Liver (tissue), 9 donors: ENCODE measurements around the gene TMEM222. TPM values are rescaled to one million over a fixed set of nuclear protein-coding genes. Genes with fewer than 3 reads are reported as not detected.

Experiments
- DNase-seq: peaks from one replicate; pipeline ENCODE4 v3.0.0-alpha.2; 2017; ENCODE audit warnings: low spot score
- H3K27ac ChIP-seq, 2 donors: one replicate each; pipeline ENCODE4 v1.7.0; 2013; ENCODE audit warnings: inconsistent platforms in 2 of 2, low read length in 2 of 2, control low read depth in 1 of 2, low read depth in 1 of 2, mild to moderate bottlenecking in 1 of 2
- H3K27me3 ChIP-seq, 4 donors: one replicate each; pipeline versions ENCODE4 v1.6.1 to v1.7.0; 2013; ENCODE audit warnings: low read length in 3 of 4, inconsistent platforms in 1 of 4, mild to moderate bottlenecking in 1 of 4, moderate library complexity in 1 of 4; ENCODE audit not compliant: control insufficient read depth in 4 of 4, insufficient read depth in 4 of 4
- H3K36me3 ChIP-seq, 4 donors: one replicate each; pipeline versions ENCODE4 v1.6.1 to v1.7.0; 2013; ENCODE audit warnings: low read length in 3 of 4, mild to moderate bottlenecking in 3 of 4, low read depth in 1 of 4, moderate library complexity in 1 of 4; ENCODE audit not compliant: control insufficient read depth in 4 of 4, insufficient read depth in 3 of 4
- H3K4me1 ChIP-seq, 4 donors: one replicate each; pipeline versions ENCODE4 v1.6.1 to v1.7.0; 2013; ENCODE audit warnings: low read length in 3 of 4, mild to moderate bottlenecking in 3 of 4, moderate library complexity in 1 of 4; ENCODE audit not compliant: control insufficient read depth in 4 of 4, insufficient read depth in 4 of 4
- H3K4me3 ChIP-seq, 3 donors: one replicate each; pipeline versions ENCODE4 v1.6.1 to v1.7.0; 2013; ENCODE audit warnings: low read length in 3 of 3, control low read depth in 1 of 3, low read depth in 1 of 3, mild to moderate bottlenecking in 1 of 3
- H3K9ac ChIP-seq, 2 donors: one replicate each; pipeline ENCODE4 v1.7.0; 2013; ENCODE audit warnings: low read length in 2 of 2, mild to moderate bottlenecking in 2 of 2, moderate library complexity in 2 of 2, control low read depth in 1 of 2, low read depth in 1 of 2
- H3K9me3 ChIP-seq, 4 donors: one replicate each; pipeline versions ENCODE4 v1.6.1 to v1.7.0; 2013; ENCODE audit warnings: low read length in 3 of 4; ENCODE audit not compliant: control insufficient read depth in 4 of 4
- ATF3 ChIP-seq: IDR thresholded peaks from 2 replicates; pipeline ENCODE4 v1.6.1; 2016; ENCODE audit warnings: antibody characterized with exemption
- CTCF ChIP-seq: fragments of 150-350 bp; IDR thresholded peaks from 2 replicates; pipeline ENCODE4 v1.5.1; 2017; ENCODE audit warnings: improper control_type of control experiment, low read depth, low read length; ENCODE audit not compliant: missing input control
- EGR1 ChIP-seq, 2 donors: IDR thresholded peaks; 2 replicates each; pipeline ENCODE4 v1.6.1; 2016 to 2018; ENCODE audit warnings: antibody characterized with exemption in 2 of 2, low read depth in 2 of 2
- FOXA1 ChIP-seq: IDR thresholded peaks from 2 replicates; pipeline ENCODE4 v1.6.1; 2016; ENCODE audit warnings: antibody characterized with exemption
- FOXA2 ChIP-seq: IDR thresholded peaks from 2 replicates; pipeline ENCODE4 v1.6.1; 2016; ENCODE audit warnings: antibody characterized with exemption
- HNF4A ChIP-seq, 2 donors: conservative IDR thresholded peaks; 2 replicates each; pipeline ENCODE4 v1.6.1; 2016; ENCODE audit warnings: antibody characterized with exemption in 2 of 2, mild to moderate bottlenecking in 2 of 2
- JUND ChIP-seq, 2 donors: IDR thresholded peaks; 2 replicates each; pipeline ENCODE4 v1.6.1; 2016; ENCODE audit warnings: antibody characterized with exemption in 2 of 2
- MAX ChIP-seq: IDR thresholded peaks from 2 replicates; pipeline ENCODE4 v1.6.1; 2016; ENCODE audit warnings: antibody characterized with exemption
- NR2F2 ChIP-seq: IDR thresholded peaks from 2 replicates; pipeline ENCODE4 v1.6.1; 2016; ENCODE audit warnings: antibody characterized with exemption
- RAD21 ChIP-seq, 2 donors: IDR thresholded peaks; 2 replicates each; pipeline ENCODE4 v1.6.1; 2016; ENCODE audit warnings: antibody characterized with exemption in 2 of 2, mild to moderate bottlenecking in 2 of 2
- REST ChIP-seq: IDR thresholded peaks from 2 replicates; pipeline ENCODE4 v1.6.1; 2016; ENCODE audit warnings: antibody characterized with exemption, mild to moderate bottlenecking
- RXRA ChIP-seq, 2 donors: IDR thresholded peaks; 2 replicates each; pipeline ENCODE4 v1.6.1; 2017 to 2018; ENCODE audit warnings: antibody characterized with exemption in 2 of 2, mild to moderate bottlenecking in 1 of 2
- SP1 ChIP-seq: IDR thresholded peaks from 2 replicates; pipeline ENCODE4 v1.6.1; 2018; ENCODE audit warnings: antibody characterized with exemption, mild to moderate bottlenecking
- TAF1 ChIP-seq: conservative IDR thresholded peaks from 2 replicates; pipeline ENCODE4 v1.6.1; 2016; ENCODE audit warnings: antibody characterized with exemption, mild to moderate bottlenecking
- YY1 ChIP-seq: IDR thresholded peaks from 2 replicates; pipeline ENCODE4 v1.6.1; 2016; ENCODE audit warnings: antibody characterized with exemption, mild to moderate bottlenecking
- ZBTB33 ChIP-seq: IDR thresholded peaks from 2 replicates; pipeline ENCODE4 v1.6.1; 2016; ENCODE audit warnings: antibody characterized with exemption
- WGBS: extraction: QIAGEN DNeasy Blood & Tissue Kit; methylation state at CpG from one replicate; pipeline ENCODE4 v1.1.7; 2013; 5-methylcytosine and 5-hydroxymethylcytosine counted together
- polyA plus RNA-seq, 2 donors: library from polyadenylated mRNA; stranded (reverse) in 1 of 2; unstranded in 1 of 2; fragments of 200-250 nt in 1 of 2; fragments of >200 nt in 1 of 2; fragmentation: Nextera tagmentation in 1 of 2; extraction: Ambion mirVana in 1 of 2; gene quantifications; one replicate each; pipeline versions ENCODE4 v1.2.1 to v1.2.3, GENCODE V29; 2013 to 2015
- total RNA-seq, 2 donors: library from RNA; depleted of rRNA; stranded (reverse); fragments of >200 nt; gene quantifications; one replicate each; pipeline ENCODE4 v1.2.3, GENCODE V29; 2014
- donor health status: healthy.
- donor health status: healthy.
- donor health status: healthy.
- donor health status: healthy.
- donor health status: healthy.

The TMEM222 gene
- total and polyA plus RNA-seq, 4 donors, result 14.7 to 32.9 (median 21.8) TPM

- 81% methylated on average over 2 of the region's 2 CpGs for WGBS
- Histone ChIP-seq H3K27me3 (no peaks in the 10 kb centered on the region), H3K27ac (no peak overlapping the region), H3K9me3 (no peaks in the 10 kb centered on the region), H3K9ac (no peak overlapping the region), H3K36me3 (peaks cover 0 to 3% (median 0%) of the 10 kb centered on the region in 4 donors), H3K4me3 (no peak overlapping the region), H3K4me1 (no peaks in the 10 kb centered on the region)
- DNase-seq, result no peak
- no peak for TF ChIP-seq RAD21 (IDR thresholded peaks at IDR 0.05)
- TF ChIP-seq CTCF, result no peak
- no peak for TF ChIP-seq HNF4A (conservative IDR thresholded peaks at IDR 0.05)
- TF ChIP-seq JUND (IDR thresholded peaks at IDR 0.05), result no peak
- TF ChIP-seq TAF1, result no peak
- no peak for TF ChIP-seq ATF3
- TF ChIP-seq RXRA (IDR thresholded peaks at IDR 0.05), result no peak
- no peak for TF ChIP-seq YY1
- no peak for TF ChIP-seq ZBTB33
- TF ChIP-seq MAX, result no peak
- TF ChIP-seq EGR1 (IDR thresholded peaks at IDR 0.05; ENCODE audit: low read depth in 2 of 2), result no peak
- TF ChIP-seq SP1, result no peak
- TF ChIP-seq FOXA2, result no peak
- TF ChIP-seq FOXA1, result no peak
- TF ChIP-seq REST, result no peak
- TF ChIP-seq NR2F2, result no peak
Observed at GRCh38 chr1:27314737-27315136, 7.2 kb upstream of the TMEM222 start.

GRCh38 chr1:27316860-27317259 lies 5.1 kb upstream of the TMEM222 start:
- no peak overlapping the region for H3K9ac ChIP-seq
- no peak for DNase-seq
- no peaks in the 10 kb centered on the region for H3K27me3 ChIP-seq
- 82% methylated on average over 5 of the region's 5 CpGs for WGBS
- peaks cover 0 to 3% (median 2%) of the 10 kb centered on the region in 4 donors for H3K4me1 ChIP-seq
- no peak overlapping the region for H3K4me3 ChIP-seq
- no peaks in the 10 kb centered on the region for H3K36me3 ChIP-seq
- no peak overlapping the region for H3K27ac ChIP-seq
- TF ChIP-seq JUND (IDR thresholded peaks at IDR 0.05), result no peak
- no peaks in the 10 kb centered on the region for H3K9me3 ChIP-seq
